H1 (cell line): ENCODE data around the gene ZNF691. TPM values are rescaled to one million over a fixed set of nuclear protein-coding genes. Genes with fewer than 3 reads are reported as not detected.

Experiments
- CTCF ChIA-PET: fragments of 300-600 bp; sonication (Branson Sonifier 250); formaldehyde crosslinking; loops from one replicate; lab custom pipeline; 2021; ENCODE audit not compliant: partially characterized antibody; lab: Charles Lee
- POLR2A ChIA-PET: fragments of 300-600 bp; sonication (Branson Sonifier 250); formaldehyde crosslinking; loops from one replicate; lab custom pipeline; 2021; ENCODE audit warnings: inconsistent platforms; ENCODE audit not compliant: partially characterized antibody; lab: Charles Lee
- DNase-seq, 2 experiments: peaks; one replicate each; pipeline versions ENCODE4 v3.0.0 to v3.0.0-alpha.2; 2010 to 2022; ENCODE audit warnings: low spot score in 2 of 2, low read depth in 1 of 2, mixed read lengths in 1 of 2
- FAIRE-seq: peaks from 2 replicates; lab custom pipeline; 2011; peaks lifted over from hg19 to GRCh38; lab: Jason Lieb, UNC
- H2AFZ ChIP-seq: 2 replicates; pipeline ENCODE4 v1.8.1; 2012; ENCODE audit warnings: low read length, inconsistent platforms
- H2AK5ac ChIP-seq: 2 replicates; pipeline ENCODE4 v1.6.1; 2013; ENCODE audit warnings: low read depth, low read length
- H2BK120ac ChIP-seq: replicated peaks from 2 replicates; pipeline ENCODE3; 2013; ENCODE audit warnings: low read depth, low read length, inconsistent platforms
- H2BK12ac ChIP-seq: 2 replicates; pipeline ENCODE4 v1.6.1; 2013; ENCODE audit warnings: low read depth, low read length
- H2BK15ac ChIP-seq: 2 replicates; pipeline ENCODE4 v1.6.1; 2013; ENCODE audit warnings: low read length
- H2BK20ac ChIP-seq: 2 replicates; pipeline ENCODE4 v1.6.1; 2013; ENCODE audit warnings: low read length
- H2BK5ac ChIP-seq: 2 replicates; pipeline ENCODE4 v1.6.1; 2013; ENCODE audit warnings: low read depth, low read length
- H3K14ac ChIP-seq: 2 replicates; pipeline ENCODE4 v1.6.1; 2013; ENCODE audit warnings: inconsistent platforms; ENCODE audit not compliant: insufficient read length
- H3K18ac ChIP-seq: 2 replicates; pipeline ENCODE4 v1.6.1; 2013; ENCODE audit warnings: low read length; ENCODE audit errors: extremely low read depth
- H3K23ac ChIP-seq: 2 replicates; pipeline ENCODE4 v1.6.1; 2013; ENCODE audit warnings: inconsistent platforms; ENCODE audit not compliant: insufficient read length
- H3K23me2 ChIP-seq: 2 replicates; pipeline ENCODE4 v1.6.1; 2013; ENCODE audit warnings: low read depth, low read length
- H3K27ac ChIP-seq: 2 replicates; pipeline ENCODE4 v1.6.1; 2011; ENCODE audit warnings: low read depth, low read length, inconsistent platforms
- H3K27me3 ChIP-seq, 4 experiments: replicated peaks in 1 of 4; 1 replicate in 1 of 4; 2 replicates in 3 of 4; pipeline versions ENCODE4 v1.6.1 to v1.8.1; 2011 to 2013; ENCODE audit warnings: low read length in 3 of 4, mild to moderate bottlenecking in 3 of 4, inconsistent platforms in 2 of 4, mixed read lengths in 2 of 4, moderate library complexity in 1 of 4; ENCODE audit not compliant: control insufficient read depth in 3 of 4, insufficient read depth in 3 of 4; ENCODE audit errors: extremely low read depth in 1 of 4
- H3K36me3 ChIP-seq, 4 experiments: 2 replicates each; pipeline versions ENCODE4 v1.6.1 to v1.8.1; 2011 to 2013; ENCODE audit warnings: mild to moderate bottlenecking in 4 of 4, low read length in 3 of 4, moderate library complexity in 2 of 4, control low read depth in 1 of 4, inconsistent platforms in 1 of 4; ENCODE audit not compliant: insufficient read depth in 4 of 4, control insufficient read depth in 2 of 4
- H3K4ac ChIP-seq: replicated peaks from 2 replicates; pipeline ENCODE3; 2013; ENCODE audit warnings: low read length, low read depth, mixed read lengths, inconsistent platforms; ENCODE audit not compliant: insufficient read length
- H3K4me1 ChIP-seq, 4 experiments: replicated peaks in 1 of 4; 1 replicate in 1 of 4; 2 replicates in 3 of 4; pipeline versions ENCODE4 v1.6.1 to v1.8.1; 2011 to 2013; ENCODE audit warnings: low read length in 3 of 4, inconsistent platforms in 2 of 4, mixed read lengths in 1 of 4; ENCODE audit not compliant: insufficient read depth in 4 of 4, control insufficient read depth in 3 of 4
- H3K4me2 ChIP-seq, 2 experiments: 2 replicates each; pipeline versions ENCODE4 v1.6.1 to v1.8.1; 2011 to 2013; ENCODE audit warnings: low read depth in 2 of 2, low read length in 2 of 2, control low read depth in 1 of 2, inconsistent platforms in 1 of 2, mild to moderate bottlenecking in 1 of 2; ENCODE audit not compliant: insufficient read depth in 1 of 2
- H3K4me3 ChIP-seq, 4 experiments: fragments of 200-600, 300-600 bp in 1 of 4; sonication (generic), shearing (Covaris generic), sonication (Bioruptor Twin) in 1 of 4; 2 replicates each; pipeline versions ENCODE4 v1.5.1 to v1.8.1; 2011 to 2016; ENCODE audit warnings: low read length in 4 of 4, low read depth in 3 of 4, control low read depth in 2 of 4, inconsistent platforms in 2 of 4, mild to moderate bottlenecking in 2 of 4, mixed read lengths in 1 of 4, moderate library complexity in 1 of 4; ENCODE audit not compliant: insufficient read depth in 2 of 4; ENCODE audit errors: extremely low read depth in 1 of 4
- H3K56ac ChIP-seq: replicated peaks from 2 replicates; pipeline ENCODE3; 2013; ENCODE audit warnings: low read depth, mild to moderate bottlenecking, mixed read lengths, low read length, inconsistent platforms; ENCODE audit not compliant: insufficient read length
- H3K79me1 ChIP-seq: 2 replicates; pipeline ENCODE4 v1.6.1; 2013; ENCODE audit warnings: low read depth, low read length, control low read depth
- H3K79me2 ChIP-seq, 2 experiments: 2 replicates each; pipeline versions ENCODE4 v1.6.1 to v1.8.1; 2012 to 2013; ENCODE audit warnings: low read length in 2 of 2, mild to moderate bottlenecking in 2 of 2, inconsistent platforms in 1 of 2; ENCODE audit not compliant: insufficient read depth in 2 of 2, control insufficient read depth in 1 of 2
- H3K9ac ChIP-seq, 4 experiments: replicated peaks in 1 of 4; 1 replicate in 1 of 4; 2 replicates in 3 of 4; pipeline versions ENCODE4 v1.6.1 to v1.8.1; 2011 to 2013; ENCODE audit warnings: low read depth in 3 of 4, low read length in 3 of 4, control low read depth in 2 of 4, mild to moderate bottlenecking in 2 of 4, moderate library complexity in 2 of 4, inconsistent platforms in 1 of 4; ENCODE audit errors: extremely low read depth in 1 of 4
- H3K9me3 ChIP-seq, 2 experiments: 2 replicates each; pipeline versions ENCODE4 v1.6.1 to v1.8.1; 2012 to 2013; ENCODE audit warnings: mild to moderate bottlenecking in 2 of 2, moderate library complexity in 2 of 2, control low read depth in 1 of 2, inconsistent platforms in 1 of 2, low read depth in 1 of 2, low read length in 1 of 2, mixed read lengths in 1 of 2; ENCODE audit not compliant: insufficient read depth in 2 of 2
- H4K20me1 ChIP-seq, 2 experiments: replicated peaks in 1 of 2; 2 replicates each; pipeline versions ENCODE3 to v1.8.1; 2011 to 2013; ENCODE audit warnings: inconsistent platforms in 2 of 2, low read length in 2 of 2, mild to moderate bottlenecking in 1 of 2; ENCODE audit not compliant: insufficient read depth in 2 of 2, control insufficient read depth in 1 of 2
- H4K5ac ChIP-seq: 2 replicates; pipeline ENCODE4 v1.6.1; 2013; ENCODE audit warnings: low read length, low read depth, mixed read lengths, inconsistent platforms; ENCODE audit not compliant: insufficient read length
- H4K8ac ChIP-seq: 2 replicates; pipeline ENCODE4 v1.8.0; 2013; ENCODE audit warnings: mild to moderate bottlenecking, moderate library complexity, low read length, inconsistent platforms; ENCODE audit not compliant: insufficient read depth; ENCODE audit errors: extremely low read depth
- H4K91ac ChIP-seq: replicated peaks from 2 replicates; pipeline ENCODE3; 2013; ENCODE audit warnings: low read length, mixed read lengths, inconsistent platforms; ENCODE audit not compliant: insufficient read length
- ATF2 ChIP-seq: IDR thresholded peaks from 2 replicates; pipeline ENCODE4 v1.6.1; 2012; ENCODE audit warnings: low read length, inconsistent platforms
- BCL11A ChIP-seq, 2 experiments: IDR thresholded peaks; one replicate each; pipeline ENCODE4 v1.6.1; 2011; ENCODE audit warnings: low read depth in 2 of 2, low read length in 2 of 2, mild to moderate bottlenecking in 2 of 2
- CBX8 ChIP-seq: fragments of 300-800, 300-1000 bp; sonication (generic); IDR thresholded peaks from 2 replicates; pipeline ENCODE4 v1.7.1; 2016; ENCODE audit warnings: low read depth, low read length, borderline replicate concordance
- CHD2 ChIP-seq: IDR thresholded peaks from 2 replicates; pipeline ENCODE4 v1.6.1; 2012; ENCODE audit warnings: low read length, improper control_type of control experiment
- EGR1 ChIP-seq: IDR thresholded peaks from 2 replicates; pipeline ENCODE4 v1.6.1; 2011; ENCODE audit warnings: low read depth, low read length, borderline replicate concordance
- FOSL1 ChIP-seq: IDR thresholded peaks from 2 replicates; pipeline ENCODE4 v1.6.1; 2011; ENCODE audit warnings: mild to moderate bottlenecking, low read depth, low read length, moderate library complexity; ENCODE audit not compliant: insufficient read depth
- GABPA ChIP-seq: IDR thresholded peaks from 2 replicates; pipeline ENCODE4 v1.6.1; 2011; ENCODE audit warnings: mild to moderate bottlenecking, low read length, moderate library complexity, borderline replicate concordance; ENCODE audit not compliant: insufficient read depth
- KDM1A ChIP-seq: fragments of 200-600, 300-600 bp; sonication (generic); IDR thresholded peaks from 2 replicates; pipeline ENCODE4 v1.7.1; 2016; ENCODE audit warnings: mild to moderate bottlenecking, low read length, borderline replicate concordance
- KDM5A ChIP-seq: fragments of 200-600 bp; IDR thresholded peaks from 2 replicates; pipeline ENCODE4 v1.7.1; 2012; ENCODE audit warnings: mild to moderate bottlenecking, low read length, inconsistent platforms, mixed read lengths
- MAFK ChIP-seq: IDR thresholded peaks from 2 replicates; pipeline ENCODE4 v1.6.1; 2012; ENCODE audit warnings: low read depth, mild to moderate bottlenecking, improper control_type of control experiment, low read length
- TAF1 ChIP-seq: IDR thresholded peaks from 2 replicates; pipeline ENCODE4 v1.6.1; 2011; ENCODE audit warnings: mild to moderate bottlenecking, low read depth, low read length
- TCF12 ChIP-seq: IDR thresholded peaks from 2 replicates; pipeline ENCODE4 v1.6.1; 2011; ENCODE audit warnings: low read depth, mild to moderate bottlenecking, low read length
- WGBS, 2 experiments: shearing (Covaris generic) in 1 of 2; methylation state at CpG; one replicate each; pipeline versions ENCODE4 v1.1.6 to v1.1.7; 2013 to 2015; ENCODE audit warnings: low lambda C conversion rate in 2 of 2, mixed read lengths in 2 of 2, inconsistent platforms in 1 of 2, low coverage in 1 of 2, missing lambda C conversion rate in 1 of 2; ENCODE audit not compliant: insufficient replicate concordance in 2 of 2, insufficient coverage in 1 of 2, insufficient read length in 1 of 2; ENCODE audit errors: extremely low coverage in 1 of 2, missing lambda C conversion rate in 1 of 2; 5-methylcytosine and 5-hydroxymethylcytosine counted together
- polyA plus RNA-seq, 7 experiments: library from polyadenylated mRNA; depleted of rRNA in 3 of 7; stranded (reverse) in 5 of 7; unstranded in 2 of 7; fragments of >200 nt in 5 of 7; fragments of 200-250 nt in 2 of 7; gene quantifications; 1 replicate in 5 of 7; 2 replicates in 1 of 7; 4 replicates in 1 of 7; pipeline versions ENCODE4 v1.2.1 to v1.2.3, GENCODE V29; 2011 to 2013; ENCODE audit warnings: missing spikeins in 2 of 7, mixed read lengths in 2 of 7
- total RNA-seq: library from RNA; stranded (reverse); fragmentation: NEBNext Ultra II Directional; extraction: Animal tissue kit (Norgen Biotek cat#: 25700); gene quantifications from 2 replicates; pipeline ENCODE4 v1.2.1, GENCODE V29; 2021
- TF ChIP-seq, protein P1 (sequence below): IDR thresholded peaks from 2 replicates; pipeline ENCODE4 v1.6.1; 2012; ENCODE audit warnings: inconsistent platforms

Gene ZNF691
- total and polyA plus RNA-seq, 2 of the 8 experiments (the other 6 are each of a cell fraction or from before 2014, with no cell fraction given): 19.5 TPM

GRCh38 chr1:42852608-42852980, 6.2 kb downstream of the ZNF691 start:
- no peak overlapping the region for H3K4ac ChIP-seq
- no peak overlapping the region for H3K27ac ChIP-seq
- no peak overlapping the region for H2BK20ac ChIP-seq
- FAIRE-seq: no peak
- H2BK120ac ChIP-seq: no peak overlapping the region
- H2AFZ ChIP-seq: no peak overlapping the region
- peaks cover 2% of the 10 kb centered on the region; the same call in 1 of the 2 replicates for H3K23me2 ChIP-seq
- no peak overlapping the region for H4K91ac ChIP-seq
- CTCF ChIA-PET: no interaction called here
- peaks cover 0 to 8% of the 10 kb centered on the region in 2 experiments; a peak in 2 of 4 replicates for H3K9me3 ChIP-seq
- H3K4me1 ChIP-seq: peaks cover 2 to 6% (median 3%) of the 10 kb centered on the region in 4 experiments; a peak in 6 of 7 replicates
- no peak for DNase-seq
- no peak overlapping the region for H3K14ac ChIP-seq
- POLR2A ChIA-PET: interaction anchor here (0.7 kb wide), 1 partner anchor 9 kb away, joined by 4 read pairs; no protein-coding TSS in a partner anchor
- peaks cover 0 to 9% of the 10 kb centered on the region in 2 experiments for H4K20me1 ChIP-seq
- H2BK12ac ChIP-seq: no peak overlapping the region
- no peak overlapping the region for H2BK5ac ChIP-seq
- no peak overlapping the region for H3K23ac ChIP-seq
- H3K27me3 ChIP-seq: no peaks in the 10 kb centered on the region
- H3K36me3 ChIP-seq: peaks cover 10 to 37% (median 24%) of the 10 kb centered on the region in 4 experiments; a peak in 6 of 8 replicates
- H4K8ac ChIP-seq: no peak overlapping the region
- no peak overlapping the region for H2AK5ac ChIP-seq
- no peak overlapping the region for H3K56ac ChIP-seq
- H4K5ac ChIP-seq: no peak overlapping the region
- 39% methylated on average over 2 of the region's 2 CpGs; no CpG with 5 or more reads in 1 of the 2 experiments for WGBS, 2 experiments
- H2BK15ac ChIP-seq: no peak overlapping the region
- H3K9ac ChIP-seq: no peak overlapping the region
- H3K18ac ChIP-seq: no peak overlapping the region
- H3K79me2 ChIP-seq: peaks cover 6 to 13% of the 10 kb centered on the region in 2 experiments; a peak in 3 of 4 replicates
- peaks cover 5% of the 10 kb centered on the region for H3K79me1 ChIP-seq
- H3K4me2 ChIP-seq: no peak overlapping the region
- H3K4me3 ChIP-seq: no peak overlapping the region
- TF ChIP-seq FOSL1 (no peak), ATF2 (no peak), MAFK (no peak), KDM1A (no peak), GABPA (no peak), CHD2 (no peak), BCL11A (IDR thresholded peaks at IDR 0.05; ENCODE audit: low read depth in 2 of 2, low read length in 2 of 2) (no peak), EGR1 (no peak), TCF12 (no peak), KDM5A (no peak), TAF1 (no peak), CBX8 (no peak)
- TF ChIP-seq, protein P1, sequence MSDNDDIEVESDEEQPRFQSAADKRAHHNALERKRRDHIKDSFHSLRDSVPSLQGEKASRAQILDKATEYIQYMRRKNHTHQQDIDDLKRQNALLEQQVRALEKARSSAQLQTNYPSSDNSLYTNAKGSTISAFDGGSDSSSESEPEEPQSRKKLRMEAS: no peak
